CD4-positive, alpha-beta T cell treated with Interleukin-4 for 4 hours (primary cell): ENCODE data around the gene PLIN1.
"Not testable (repeated sequence)": the region's sequence is repeated elsewhere in the genome, so short reads cannot be mapped to it uniquely, and the experiment has no call there.

ENCODE experiments used
- DNase-seq: peaks from one replicate; pipeline ENCODE4 v3.0.0-alpha.2; 2020

The PLIN1 gene

GRCh38 chr15:89679212-89679611, at the start of gene PLIN1:
Gene PLIN1 (minus strand): TSS chr15:89679367. CDS start chr15:89677489, 1,878 bp downstream.
- DNase-seq = no peak

- no peak for DNase-seq
These were observed 49.1 kb upstream of the PLIN1 start for GRCh38 chr15:89728254-89728653.

GRCh38 chr15:89725064-89725463, 45.9 kb upstream of the PLIN1 start:
- no peak for DNase-seq

- DNase-seq = no peak
These were observed 45.5 kb upstream of the PLIN1 start for GRCh38 chr15:89724621-89725020.

GRCh38 chr15:89723031-89723430, 43.9 kb upstream of the PLIN1 start:
- DNase-seq = no peak

GRCh38 chr15:89714775-89715174, 35.6 kb upstream of the PLIN1 start:
- no peak for DNase-seq

- no peak for DNase-seq
These were observed 28.4 kb upstream of the PLIN1 start for GRCh38 chr15:89707577-89707976.

GRCh38 chr15:89704411-89704810, 25.2 kb upstream of the PLIN1 start:
- DNase-seq = no peak

GRCh38 chr15:89695198-89695597, 16.0 kb upstream of the PLIN1 start:
- no peak for DNase-seq

- DNase-seq = no peak
These were observed 14.5 kb upstream of the PLIN1 start for GRCh38 chr15:89693696-89694095.

- DNase-seq = no peak
These were observed 13.9 kb upstream of the PLIN1 start for GRCh38 chr15:89693091-89693490.

GRCh38 chr15:89690276-89691218, 11.4 kb upstream of the PLIN1 start, which contains the start of the genes PEX11A and WDR93:
Gene PEX11A (minus strand): TSS chr15:89690754. CDS start chr15:89690632, 122 bp downstream.
Gene WDR93 (plus strand): TSS chr15:89690811. CDS start chr15:89701747, 10,936 bp downstream.
- DNase-seq = peak; percentile 70

- DNase-seq = not testable (repeated sequence)
These were observed 10.7 kb upstream of the PLIN1 start for GRCh38 chr15:89689930-89690275.

- no peak for DNase-seq
These were observed 7.4 kb upstream of the PLIN1 start for GRCh38 chr15:89686522-89686921.

- no peak for DNase-seq
These were observed 6.8 kb upstream of the PLIN1 start for GRCh38 chr15:89685995-89686394.

GRCh38 chr15:89681146-89681545, 2.0 kb upstream of the PLIN1 start:
- no peak for DNase-seq

- no peak for DNase-seq
These were observed 1.2 kb upstream of the PLIN1 start for GRCh38 chr15:89680282-89680873.

GRCh38 chr15:89677381-89677780, 1.8 kb downstream of the PLIN1 start:
- DNase-seq = no peak

GRCh38 chr15:89675606-89676005, 3.6 kb downstream of the PLIN1 start:
- DNase-seq = no peak

GRCh38 chr15:89674526-89674925, 4.6 kb downstream of the PLIN1 start:
- no peak for DNase-seq

- DNase-seq = no peak
These were observed 6.0 kb downstream of the PLIN1 start for GRCh38 chr15:89673165-89673512.

- DNase-seq = no peak
These were observed 6.7 kb downstream of the PLIN1 start for GRCh38 chr15:89672221-89673164.

GRCh38 chr15:89671687-89672086, 7.5 kb downstream of the PLIN1 start:
- no peak for DNase-seq
